Right kidney (tissue), 1 donor: ENCODE data around the gene PEX11G.

ENCODE experiments used
- DNase-seq: peaks from one replicate; pipeline ENCODE4 v3.0.0-alpha.2; 2016

Gene PEX11G

DNA sequence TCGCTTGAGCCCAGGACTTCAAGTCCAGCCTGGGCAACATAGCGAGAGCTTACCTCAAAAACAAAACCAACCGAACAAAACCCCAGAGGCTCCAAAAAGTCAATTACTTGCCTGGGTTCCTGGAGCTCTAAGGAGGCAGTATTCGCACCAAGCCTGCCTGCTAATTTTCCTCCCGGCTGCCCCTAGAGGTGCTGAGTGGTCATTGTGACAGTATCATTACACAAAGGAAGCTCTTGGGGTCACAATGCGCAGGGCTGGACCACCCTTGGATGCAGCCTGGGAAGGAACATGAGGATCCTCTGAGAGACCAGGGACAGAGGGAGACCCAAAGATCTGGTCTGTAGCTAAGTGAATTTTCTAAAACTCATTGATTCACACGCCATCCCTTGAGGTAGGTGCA is 8.5 kb upstream of the PEX11G start:
- no peak for DNase-seq

DNA sequence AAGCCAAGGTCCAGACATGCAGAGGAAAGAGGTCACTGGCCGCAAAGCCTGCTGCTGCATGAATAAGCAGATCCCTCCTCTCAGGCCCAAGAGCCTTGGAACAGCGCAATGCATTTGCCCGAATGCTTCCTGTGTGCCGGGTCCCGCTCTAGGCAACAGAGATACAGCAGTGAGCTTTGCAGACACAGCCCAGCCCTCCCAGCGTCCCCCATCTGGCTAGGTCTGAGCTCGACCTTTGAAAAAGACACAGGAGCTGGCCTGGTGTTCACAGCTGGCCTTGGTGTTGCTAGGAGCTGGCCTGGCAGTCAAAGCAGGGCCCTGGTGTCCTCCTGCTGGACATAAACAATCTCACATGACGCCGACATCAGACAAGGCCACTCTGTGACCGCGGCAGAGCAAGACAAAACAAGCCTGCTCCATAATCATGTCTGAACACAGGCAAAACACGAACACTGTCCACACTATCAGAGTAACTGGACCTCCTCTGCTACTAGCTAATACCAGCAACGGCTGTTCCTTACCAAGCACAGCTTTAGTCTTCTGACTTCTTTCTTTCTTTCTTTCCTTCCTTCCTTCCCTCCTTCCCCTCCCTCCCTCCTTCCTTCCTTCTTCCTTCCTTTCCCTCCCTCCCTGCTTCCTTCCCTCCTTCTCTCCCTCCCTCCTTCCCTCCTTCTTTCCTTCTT is 5.7 kb upstream of the PEX11G start:
- peak; percentile 72 for DNase-seq

DNA sequence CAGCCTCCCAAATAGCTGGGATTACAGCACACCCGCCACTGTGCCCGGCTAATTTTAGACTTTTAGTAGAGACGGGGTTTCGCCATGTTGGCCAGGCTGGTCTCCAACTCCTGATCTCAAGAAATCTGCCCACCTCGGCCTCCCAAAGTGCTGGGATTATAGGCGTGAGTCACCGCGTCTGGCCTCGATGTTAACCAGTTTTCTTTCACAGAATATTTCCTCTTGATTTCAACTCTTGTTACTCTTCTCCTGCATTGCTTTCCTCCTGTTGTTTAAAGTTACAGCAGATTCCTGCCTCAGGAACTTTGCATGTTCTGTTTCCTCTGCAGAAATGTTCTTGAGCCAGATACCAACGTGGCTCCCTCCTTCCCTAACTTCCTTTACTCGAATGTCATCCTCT is 3.7 kb upstream of the PEX11G start:
- DNase-seq: no peak

DNA sequence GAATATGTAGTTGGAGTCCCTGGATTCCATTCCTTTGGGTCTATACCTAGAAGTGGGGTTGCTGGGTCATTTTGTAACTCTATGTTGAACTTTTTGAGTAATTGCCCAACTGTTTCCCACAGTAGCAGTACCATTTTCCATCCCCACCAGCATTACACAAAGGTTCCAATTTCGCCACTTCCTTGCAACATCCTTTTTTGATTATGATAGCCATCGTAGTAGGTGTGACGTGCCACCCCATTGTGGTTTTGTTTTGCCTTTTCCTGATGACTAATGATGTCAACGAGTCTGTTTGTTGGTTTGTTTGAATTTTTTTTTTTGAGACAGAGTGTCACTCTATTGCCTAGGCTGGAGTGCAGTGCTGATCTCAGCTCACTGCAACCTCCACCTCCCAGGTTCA is 3.3 kb upstream of the PEX11G start:
- no peak for DNase-seq

DNA sequence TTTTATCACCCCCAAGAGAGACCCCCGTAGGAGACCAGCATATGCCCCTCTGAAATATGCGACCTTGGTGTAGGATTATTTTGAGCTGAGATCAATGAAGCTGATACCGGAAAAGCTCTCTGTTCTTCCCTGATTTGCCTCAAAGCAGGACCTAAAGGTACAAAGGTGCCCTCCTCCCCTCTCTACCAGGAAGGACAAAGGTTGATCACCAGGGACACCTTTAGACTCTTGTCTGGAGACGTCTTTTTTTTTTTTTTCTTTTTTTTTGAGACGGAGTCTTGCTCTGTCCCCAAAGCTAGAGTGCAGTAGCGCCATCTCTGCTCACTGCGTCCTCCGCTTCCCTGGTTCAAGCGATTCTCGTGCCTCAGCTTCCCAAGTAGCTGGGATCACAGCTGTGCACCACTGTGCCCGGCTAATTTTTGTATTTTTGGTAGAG is 792 bp upstream of the PEX11G start:
- DNase-seq: no peak

DNA sequence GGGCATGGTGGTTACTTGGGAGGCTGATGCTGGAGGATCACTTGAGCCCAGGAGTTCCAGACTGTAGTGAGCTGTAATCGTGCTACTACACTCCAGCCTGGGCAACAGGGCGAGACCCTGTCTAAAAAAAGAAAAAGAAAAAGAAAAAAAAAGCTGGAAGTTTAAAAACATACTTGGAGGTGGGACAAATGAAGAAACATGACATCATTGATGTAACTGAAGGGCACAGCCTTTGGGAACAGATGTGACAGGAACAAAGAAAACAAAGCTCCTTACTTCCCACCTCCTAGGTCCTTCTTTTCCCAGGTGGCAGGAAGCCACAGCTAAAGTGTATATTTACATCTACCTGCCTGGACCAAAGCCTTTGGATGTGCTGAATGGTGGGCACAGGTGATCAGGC is 1.9 kb downstream of the PEX11G start:
- DNase-seq: no peak

DNA sequence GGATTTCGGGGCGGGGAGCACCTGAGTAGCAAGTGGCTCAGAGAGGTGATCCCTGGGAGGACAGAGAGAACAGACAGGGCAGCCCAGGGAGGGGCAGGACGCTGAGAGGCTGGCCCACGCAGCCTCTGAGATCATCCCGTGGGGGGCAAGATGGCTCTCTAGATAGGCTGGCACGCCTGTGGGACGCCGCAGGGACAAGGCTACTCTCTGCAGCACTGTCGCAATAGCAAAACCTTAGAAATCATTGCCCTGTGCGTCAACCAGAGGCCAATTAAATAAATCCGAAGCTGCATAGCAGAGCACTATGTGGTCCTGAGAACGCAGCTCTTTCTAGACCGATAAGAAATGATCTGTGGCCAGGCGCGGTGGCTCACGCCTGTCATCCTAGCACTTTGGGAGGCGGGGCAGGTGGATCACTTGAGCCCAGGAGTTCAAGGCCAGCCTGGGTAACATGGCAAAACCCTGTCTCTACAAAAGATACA is 5.1 kb downstream of the PEX11G start:
- no peak for DNase-seq

DNA sequence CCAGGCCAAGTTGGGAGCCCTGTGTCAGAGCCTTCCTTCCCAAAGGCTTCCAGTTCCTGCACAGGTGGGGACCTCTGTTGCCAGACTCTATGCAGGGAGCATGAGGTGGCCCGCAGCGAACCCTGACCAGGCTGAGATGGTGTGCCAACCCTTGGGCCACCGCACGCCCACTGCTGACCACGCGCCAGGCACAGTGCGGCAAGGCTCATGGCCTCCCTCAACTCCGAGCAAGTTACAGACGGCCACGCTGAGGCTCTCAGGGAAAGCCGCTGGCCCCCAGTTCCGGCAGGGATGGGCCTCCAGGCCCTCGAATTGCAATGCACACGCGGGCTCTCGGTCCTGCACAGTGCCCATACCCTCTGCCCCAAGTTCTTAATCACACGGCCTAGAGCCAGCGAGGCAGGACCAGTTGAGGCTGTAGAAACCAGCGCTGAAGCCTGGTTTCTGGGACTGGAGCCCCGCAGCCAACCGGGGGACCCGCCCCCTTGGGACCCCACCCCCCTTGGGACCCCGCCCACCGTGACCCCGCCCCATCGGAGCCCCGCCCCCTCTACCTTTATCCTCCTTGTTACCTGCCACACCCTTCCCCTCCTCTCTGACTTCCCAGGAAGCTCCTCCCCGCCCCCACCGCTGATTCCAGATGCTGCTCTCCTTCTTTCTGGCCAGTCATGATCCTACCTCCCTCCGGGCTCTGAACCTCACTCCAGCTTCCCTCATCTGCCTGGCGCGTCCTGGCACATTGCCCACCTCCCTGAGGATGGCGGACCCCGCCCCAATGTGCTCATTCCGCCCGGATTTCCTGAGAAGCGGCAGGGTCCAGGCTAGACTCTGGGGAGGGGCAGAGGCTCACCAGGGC is 6.0 kb downstream of the PEX11G start:
- DNase-seq: no peak

DNA sequence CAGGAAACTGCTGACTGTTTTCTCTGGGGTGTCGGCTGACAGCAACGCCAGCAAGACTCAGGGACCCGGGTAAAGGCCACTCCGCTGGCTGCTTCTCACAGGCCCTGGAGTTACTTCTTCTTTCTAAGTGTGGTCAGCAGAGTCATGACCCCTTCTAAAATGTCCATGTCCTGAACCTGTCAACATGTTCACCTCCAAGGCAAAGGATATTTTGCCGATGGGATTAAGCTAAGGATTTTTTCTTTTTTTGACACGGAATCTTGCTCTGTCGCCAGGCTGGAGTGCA is 7.9 kb downstream of the PEX11G start:
- no peak for DNase-seq

DNA sequence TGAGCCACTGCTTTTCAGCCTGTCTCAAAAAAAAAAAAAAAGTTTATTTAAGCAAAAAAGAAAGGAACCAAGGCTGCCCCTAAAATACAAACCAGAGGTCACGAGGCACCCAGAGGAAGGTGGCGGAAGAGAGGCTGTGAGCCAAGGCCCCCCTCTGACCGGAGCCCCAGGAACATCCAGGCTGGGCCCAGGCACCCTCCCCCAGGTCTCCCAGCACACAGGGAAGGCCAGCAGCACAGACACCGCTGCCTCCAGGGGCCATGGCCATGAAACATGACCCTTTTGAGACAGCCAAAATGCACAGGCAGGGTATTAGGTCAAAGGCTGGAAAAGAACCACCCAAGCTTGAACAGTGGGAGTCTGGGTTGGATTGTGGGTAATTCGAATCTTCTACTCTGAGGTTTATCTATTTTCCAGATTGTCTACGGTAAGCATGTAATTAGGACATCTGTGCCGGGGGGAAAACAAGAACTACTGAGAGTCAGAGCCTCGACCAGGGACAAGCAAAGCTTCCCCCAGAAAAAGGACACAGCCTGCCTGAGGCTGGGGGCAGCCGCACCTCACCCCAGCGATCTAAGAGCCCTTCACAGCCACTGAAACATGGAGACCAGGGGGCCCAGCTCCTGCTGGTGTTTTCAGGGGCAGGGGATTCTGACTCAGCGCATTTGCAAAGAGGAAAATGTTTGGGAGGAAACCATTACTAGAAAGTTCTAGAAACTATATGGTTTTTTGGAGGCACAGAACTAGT is 8.4 kb downstream of the PEX11G start:
- DNase-seq: peak; percentile 37

DNA sequence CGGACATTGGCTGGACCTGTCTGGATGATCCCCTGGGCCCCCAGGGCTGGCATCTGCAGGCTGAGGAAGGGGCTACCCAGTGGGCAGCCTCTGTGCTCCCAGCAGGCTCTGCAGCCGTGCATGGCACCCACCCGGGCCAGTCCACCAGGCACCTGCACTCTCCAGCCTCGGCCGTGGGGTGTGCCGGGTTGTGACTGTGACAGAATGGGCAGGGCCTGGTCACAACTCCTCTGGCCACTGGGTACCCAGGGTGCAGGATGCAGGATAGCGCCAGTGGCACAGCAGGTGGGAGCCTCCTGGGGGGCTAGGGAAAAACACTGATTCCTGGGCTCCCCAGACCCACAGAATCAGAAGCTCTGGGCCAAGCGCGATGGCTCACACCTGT is 10.0 kb downstream of the PEX11G start:
- no peak for DNase-seq

DNA sequence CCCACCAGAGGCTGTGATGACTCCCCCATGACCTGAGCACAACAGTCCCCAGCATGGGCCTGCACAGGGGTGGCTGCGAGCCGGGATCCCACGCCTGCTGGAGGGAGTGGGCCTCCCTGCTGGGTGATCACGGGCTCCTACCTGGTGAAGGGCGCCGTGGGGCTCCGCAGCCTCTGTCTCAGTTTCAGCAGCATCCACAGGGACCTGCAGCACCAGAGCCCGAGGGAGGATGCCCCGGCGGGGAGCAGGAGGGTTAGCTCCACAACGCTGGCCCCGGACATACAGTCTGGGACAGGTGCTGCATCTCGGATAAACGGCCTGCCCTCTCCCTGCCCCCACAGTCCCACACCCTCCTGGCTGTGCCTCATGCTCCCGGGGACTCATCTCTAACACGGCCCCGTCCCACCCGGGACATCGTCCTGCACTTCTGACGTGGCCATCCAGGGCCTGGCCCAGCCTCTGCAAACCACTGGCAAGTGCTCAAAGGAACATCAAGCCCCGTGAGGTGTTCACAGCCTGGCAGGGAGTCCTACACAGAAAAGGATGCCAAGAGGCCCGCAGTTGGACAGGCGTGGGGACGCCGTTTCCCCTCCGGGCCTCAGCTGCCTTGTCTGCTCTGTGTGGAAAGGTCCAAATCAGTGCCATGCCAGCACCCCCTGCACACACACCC is 10.5 kb downstream of the PEX11G start:
- no peak for DNase-seq

DNA sequence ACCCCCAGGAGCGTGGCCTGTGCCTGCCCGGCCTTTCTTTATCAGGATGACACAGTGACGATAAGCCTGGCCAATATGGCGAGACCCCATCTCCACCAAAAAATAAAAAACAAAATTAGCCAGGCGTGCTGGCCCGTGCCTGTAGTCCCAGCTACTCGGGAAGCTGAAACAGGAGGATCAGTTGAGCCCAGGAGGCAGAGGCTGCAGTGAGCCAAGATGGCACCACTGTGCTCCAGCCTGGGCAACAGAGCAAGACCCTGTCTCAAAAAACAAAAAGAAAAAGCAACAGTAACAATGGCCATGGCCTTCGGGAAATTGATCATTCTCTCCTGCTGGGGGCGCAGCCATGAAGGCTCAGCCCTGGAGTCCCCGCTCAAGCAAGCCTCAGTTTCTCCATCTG is 11.1 kb downstream of the PEX11G start:
- no peak for DNase-seq

DNA sequence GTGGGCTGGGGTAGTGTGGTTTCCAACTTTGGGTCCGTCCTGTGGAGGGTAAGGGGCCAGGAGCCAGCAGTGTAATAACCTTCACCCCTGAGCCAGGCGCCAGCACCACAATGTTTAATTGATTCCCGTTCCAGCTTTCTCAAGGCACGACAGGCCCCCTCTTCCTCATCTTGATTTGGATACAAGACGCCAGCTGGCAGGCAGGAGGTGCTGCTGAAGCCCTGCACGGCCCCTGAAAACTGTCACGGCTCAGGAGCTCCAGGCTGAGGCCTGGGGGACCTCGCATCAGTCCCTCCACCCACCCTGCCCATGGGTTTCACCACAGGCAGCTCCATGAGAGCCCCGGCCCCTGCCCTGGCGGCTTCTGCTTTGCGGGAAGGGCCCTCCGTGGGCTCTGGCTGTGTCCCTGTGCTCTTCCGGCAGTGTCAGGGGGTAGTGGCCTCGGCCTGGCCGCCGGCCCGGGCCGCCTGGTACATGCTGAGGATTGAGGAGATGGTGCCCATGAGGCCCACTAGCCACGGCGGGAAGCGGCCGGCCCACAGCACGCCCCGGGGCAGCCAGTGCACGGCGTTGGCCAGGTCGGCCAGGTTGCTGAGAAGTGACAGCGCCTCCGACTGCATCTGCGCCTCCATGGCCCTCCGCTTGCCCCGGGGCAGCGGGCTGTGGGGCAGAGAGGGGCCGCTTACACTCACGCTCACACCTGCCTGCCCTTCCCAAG is 11.9 kb downstream of the PEX11G start:
- no peak for DNase-seq

DNA sequence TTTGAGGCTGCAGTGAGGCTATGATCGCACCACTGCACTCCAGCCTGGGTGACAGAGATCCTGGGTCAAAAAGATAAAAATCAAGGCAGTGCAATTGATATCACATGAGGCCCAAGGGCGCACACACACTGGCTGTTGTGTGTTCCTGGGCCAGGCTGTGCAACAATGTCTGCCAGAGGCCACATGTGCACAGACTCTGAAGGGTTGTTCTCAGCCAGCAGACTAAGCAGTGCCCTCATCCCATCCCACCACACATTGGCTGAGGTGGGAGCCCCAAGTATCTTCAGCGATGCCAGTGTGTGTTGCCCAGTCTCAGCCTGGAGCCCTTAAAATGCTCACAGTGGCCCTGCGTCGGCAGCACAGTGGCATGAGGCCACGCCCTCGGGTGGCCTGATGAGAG is 12.6 kb downstream of the PEX11G start:
- no peak for DNase-seq

DNA sequence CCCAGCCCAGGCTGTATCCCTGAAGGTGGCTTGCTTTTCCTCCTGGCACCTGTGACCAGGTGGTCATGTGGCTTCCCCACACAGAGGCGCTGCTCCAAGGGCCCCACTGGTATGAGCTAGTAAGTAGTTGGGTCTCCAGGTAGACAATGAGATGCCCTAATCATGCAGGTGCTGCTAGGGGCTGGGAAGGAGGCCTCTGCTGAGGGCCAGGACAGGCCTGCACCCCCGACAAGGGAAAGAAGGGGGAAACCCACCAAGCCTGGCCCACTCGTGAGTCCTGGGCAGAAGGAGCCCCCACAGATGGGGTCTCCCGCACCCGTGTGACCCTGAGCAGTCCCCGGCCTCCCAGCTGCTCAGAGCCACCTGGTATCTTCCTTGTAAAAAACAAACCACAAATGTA is 13.2 kb downstream of the PEX11G start:
- no peak for DNase-seq

DNA sequence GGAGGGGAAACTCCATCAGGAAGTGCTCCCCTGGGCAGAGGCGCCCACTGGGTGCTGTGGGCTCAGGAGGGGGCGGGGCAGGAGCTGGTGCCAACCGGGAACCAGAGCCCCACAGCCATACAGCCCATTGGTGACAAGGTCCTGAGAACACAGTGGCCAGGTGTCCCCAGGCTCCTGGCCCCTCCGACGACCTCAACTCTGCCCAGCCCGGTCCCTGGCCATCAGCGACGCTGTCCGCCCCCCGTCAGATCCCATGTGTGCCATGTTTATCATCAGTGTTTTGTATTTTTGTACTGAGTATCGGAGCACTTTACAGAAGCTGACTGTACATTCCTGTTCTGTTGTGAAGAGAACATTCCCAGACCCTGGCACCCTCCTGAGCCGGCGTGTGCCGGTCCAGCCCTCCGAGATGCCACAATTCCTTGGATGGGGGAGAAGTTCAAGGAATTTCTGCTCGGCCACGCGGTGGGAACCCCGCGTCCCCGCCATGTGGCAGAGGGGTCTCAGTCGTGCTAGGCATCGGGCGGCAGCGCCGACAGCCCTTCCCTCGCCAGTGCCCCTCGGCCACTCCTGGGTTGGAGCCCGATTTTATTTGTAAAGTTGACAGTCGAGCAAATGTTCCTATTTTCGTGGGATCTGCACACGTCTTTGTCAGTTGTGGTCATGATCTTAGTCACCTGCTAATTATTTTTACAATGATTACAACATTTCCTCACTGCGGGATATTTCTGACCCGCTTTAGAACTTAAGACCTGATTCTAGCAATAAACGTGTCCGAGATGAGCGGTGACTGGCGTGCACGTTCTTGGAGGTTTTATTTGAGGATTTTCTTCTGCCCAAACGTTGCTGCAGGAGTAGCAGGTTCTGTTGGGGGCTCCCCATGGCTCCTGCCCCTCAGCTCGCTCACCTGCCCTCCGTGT is 16.9 kb downstream of the PEX11G start:
- DNase-seq: no peak

DNA sequence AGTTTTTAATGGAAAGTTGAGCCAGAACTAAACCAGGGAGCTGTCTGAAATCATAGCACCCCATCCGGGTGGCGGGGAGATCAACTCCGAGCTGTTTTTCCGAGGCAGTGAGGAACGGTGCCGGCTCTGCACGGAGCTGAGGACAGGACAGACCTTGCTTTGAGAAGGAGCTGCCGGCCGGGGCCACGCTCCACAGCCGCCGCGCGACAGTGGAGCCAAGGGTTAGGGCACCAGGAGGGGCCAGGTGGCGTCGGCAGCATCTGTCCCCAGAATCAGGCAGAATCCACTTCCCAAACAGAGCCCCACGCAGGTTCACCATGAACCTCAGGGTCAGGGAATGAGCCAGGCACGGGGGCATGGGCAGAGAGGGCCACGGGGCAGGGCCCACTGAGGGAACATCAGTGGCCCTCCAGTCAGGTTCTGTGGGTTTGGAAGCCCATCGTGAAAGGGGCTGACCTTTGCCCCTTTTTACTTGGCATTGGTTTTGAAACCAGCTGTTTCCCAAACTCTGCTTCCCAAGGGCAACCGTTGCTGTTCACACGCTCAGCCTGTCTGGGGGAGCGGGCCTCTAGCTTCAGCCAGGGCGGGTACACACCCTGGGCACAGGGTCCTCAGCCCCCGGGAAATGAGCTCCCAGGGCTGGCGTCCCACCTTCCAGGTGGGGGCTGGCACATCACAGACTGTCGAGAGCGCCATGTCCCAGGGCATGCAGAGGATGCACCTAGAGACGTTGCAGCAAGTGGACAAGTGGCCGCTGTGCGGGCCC is 18.1 kb downstream of the PEX11G start:
- no peak for DNase-seq

DNA sequence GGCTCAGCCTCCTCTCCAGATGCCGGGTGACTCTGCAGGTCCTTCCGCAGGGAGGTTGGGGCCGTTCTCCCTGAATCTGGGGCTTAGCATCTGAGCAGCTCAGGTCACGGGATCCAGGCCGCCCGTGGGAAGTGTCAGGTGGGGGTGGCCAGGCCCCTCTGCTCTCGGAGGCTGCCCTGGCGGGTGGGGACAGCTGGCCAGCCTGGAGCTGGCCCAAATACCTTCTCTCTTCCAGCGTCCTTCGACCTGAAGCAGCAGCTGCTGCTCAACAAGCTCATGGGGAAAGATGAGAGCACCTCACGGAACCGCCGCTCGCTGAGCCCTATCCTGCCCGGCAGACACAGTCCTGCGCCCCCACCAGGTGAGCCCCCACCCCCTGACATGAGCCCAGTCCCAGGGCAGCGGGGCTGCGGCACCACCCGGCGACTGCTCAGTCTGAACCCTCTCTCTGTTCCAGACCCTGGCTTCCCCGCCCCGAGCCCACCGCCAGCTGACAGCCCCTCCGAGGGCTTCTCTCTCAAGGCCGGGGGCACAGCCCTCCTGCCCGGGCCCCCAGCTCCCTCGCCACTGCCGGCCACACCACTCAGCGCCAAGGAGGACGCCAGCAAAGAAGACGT is 19.1 kb downstream of the PEX11G start:
- DNase-seq: no peak

DNA sequence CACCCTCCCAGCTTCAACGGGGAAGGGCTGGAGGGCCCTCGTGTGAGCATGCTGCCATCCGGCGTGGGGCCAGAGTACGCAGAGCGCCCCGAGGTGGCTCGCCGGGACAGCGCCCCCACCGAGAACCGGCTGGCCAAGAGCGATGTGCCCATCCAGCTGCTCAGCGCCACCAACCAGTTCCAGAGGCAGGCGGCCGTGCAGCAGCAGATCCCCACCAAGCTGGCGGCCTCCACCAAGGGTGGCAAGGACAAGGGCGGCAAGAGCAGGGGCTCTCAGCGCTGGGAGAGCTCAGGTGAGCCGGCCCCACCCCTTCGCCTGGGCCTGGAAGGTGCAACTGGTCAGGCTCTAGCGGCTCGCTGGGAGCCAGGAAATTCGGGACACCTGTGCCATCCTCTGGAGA is 20.0 kb downstream of the PEX11G start:
- DNase-seq: no peak
